GM12878 (cell line): Measurements from ENCODE around the gene PFKFB2. TPM values are rescaled to one million over a fixed set of nuclear protein-coding genes. Genes with fewer than 3 reads are reported as not detected.

Experiments used
- ATAC-seq: fragments of 200-7000 bp; cut with Tn5 transposase; 3 replicates; pipeline ENCODE4 v1.9.1; 2020; ENCODE audit warnings: mild to moderate bottlenecking, moderate library complexity
- BruUV-seq: library from RNA; stranded (reverse); fragments of 400-500 nt; replicated peaks from 2 replicates; lab custom pipeline; 2021; lab: Mats Ljungman, UMichigan
- CTCF ChIA-PET: fragments of 300-600 bp; sonication (Branson Sonifier 250); formaldehyde crosslinking; extraction: SDS; loops from one replicate; lab custom pipeline; 2021; ENCODE audit warnings: inconsistent platforms; lab: Yijun Ruan, JAX
- POLR2A ChIA-PET: fragments of 350-600 bp; formaldehyde crosslinking; extraction: SDS; loops from one replicate; lab custom pipeline; 2021; ENCODE audit warnings: inconsistent platforms; lab: Charles Lee
- RAD21 ChIA-PET: fragments of 300-600 bp; sonication (Branson Sonifier 250); formaldehyde crosslinking; loops from one replicate; lab custom pipeline; 2023; ENCODE audit warnings: antibody characterized with exemption; ENCODE audit not compliant: unreplicated experiment; lab: Charles Lee
- SMC1A ChIA-PET: fragments of 300-600 bp; sonication (Branson Sonifier 250); formaldehyde crosslinking; loops from one replicate; lab custom pipeline; 2023; ENCODE audit not compliant: unreplicated experiment, uncharacterized antibody; lab: Charles Lee
- DNase-seq: peaks from one replicate; pipeline ENCODE4 v3.0.0-alpha.2; 2011; ENCODE audit warnings: low read depth, low spot score
- FAIRE-seq: peaks from 3 replicates; lab custom pipeline; 2011; peaks lifted over from hg19 to GRCh38; lab: Jason Lieb, UNC
- H2AFZ ChIP-seq: 2 replicates; pipeline ENCODE4 v1.6.0; 2011; ENCODE audit warnings: low read depth, low read length, control low read depth; ENCODE audit not compliant: control insufficient read depth
- H3K27ac ChIP-seq: 2 replicates; pipeline ENCODE4 v1.5.1; 2011; ENCODE audit warnings: control low read depth; ENCODE audit not compliant: control insufficient read depth, insufficient read depth
- H3K27me3 ChIP-seq, 2 experiments: replicated peaks in 1 of 2; 2 replicates each; pipeline versions ENCODE4 v1.6.0 to v1.6.1; 2011; ENCODE audit warnings: low read length in 1 of 2; ENCODE audit not compliant: control insufficient read depth in 2 of 2, insufficient read depth in 2 of 2
- H3K36me3 ChIP-seq, 2 experiments: 2 replicates each; pipeline ENCODE4 v1.5.1; 2011; ENCODE audit warnings: low read length in 1 of 2; ENCODE audit not compliant: control insufficient read depth in 2 of 2, insufficient read depth in 2 of 2
- H3K4me1 ChIP-seq: 2 replicates; pipeline ENCODE4 v1.6.1; 2011; ENCODE audit warnings: mild to moderate bottlenecking, low read length, moderate library complexity, mixed read lengths; ENCODE audit not compliant: control insufficient read depth, insufficient read depth
- H3K4me2 ChIP-seq: 2 replicates; pipeline ENCODE4 v1.6.0; 2011; ENCODE audit warnings: control low read depth; ENCODE audit not compliant: control insufficient read depth, insufficient read depth
- H3K4me3 ChIP-seq: fragments of 200-600 bp; sonication (generic); 2 replicates; pipeline ENCODE4 v1.5.1; 2016
- H3K79me2 ChIP-seq: 2 replicates; pipeline ENCODE4 v1.6.0; 2011; ENCODE audit warnings: low read length; ENCODE audit not compliant: control insufficient read depth, insufficient read depth
- H3K9ac ChIP-seq: 2 replicates; pipeline ENCODE4 v1.8.0; 2011; ENCODE audit warnings: low read length, control low read depth, mixed read lengths; ENCODE audit not compliant: control insufficient read depth, insufficient read depth
- H3K9me3 ChIP-seq: replicated peaks from 3 replicates; pipeline ENCODE4 v1.5.1; 2011; ENCODE audit warnings: mild to moderate bottlenecking, low read length; ENCODE audit not compliant: control insufficient read depth, insufficient read depth
- H4K20me1 ChIP-seq: 2 replicates; pipeline ENCODE4 v1.6.0; 2011; ENCODE audit not compliant: control insufficient read depth, insufficient read depth
- CHD4 ChIP-seq: fragments of 200-600 bp; sonication (generic); IDR thresholded peaks from 2 replicates; pipeline ENCODE4 v1.6.1; 2016; ENCODE audit warnings: mild to moderate bottlenecking
- ETV6 ChIP-seq, 2 experiments: fragments of 450-650 bp in 1 of 2; IDR thresholded peaks in 1 of 2; conservative IDR thresholded peaks in 1 of 2; 2 replicates each; pipeline ENCODE4 v1.6.1; 2014; ENCODE audit warnings: antibody characterized with exemption in 1 of 2, borderline replicate concordance in 1 of 2, low read depth in 1 of 2, mild to moderate bottlenecking in 1 of 2, moderate library complexity in 1 of 2
- MTA2 ChIP-seq: fragments of 450-650 bp; IDR thresholded peaks from 2 replicates; pipeline ENCODE4 v1.6.1; 2016; ENCODE audit warnings: low read depth, mild to moderate bottlenecking, moderate library complexity
- SP1 ChIP-seq: IDR thresholded peaks from one replicate; pipeline ENCODE4 v1.6.1; 2011; ENCODE audit warnings: low read depth, low read length
- TARDBP ChIP-seq: IDR thresholded peaks from 2 replicates; pipeline ENCODE4 v1.6.1; 2016; ENCODE audit warnings: borderline replicate concordance
- YY1 ChIP-seq: IDR thresholded peaks from 2 replicates; pipeline ENCODE4 v1.6.1; 2011; ENCODE audit warnings: low read depth, mild to moderate bottlenecking, low read length
- ZBTB11 ChIP-seq: fragments of 450-650 bp; formaldehyde crosslinking; IDR thresholded peaks from 2 replicates; pipeline ENCODE4 v1.5.0; 2022; ENCODE audit warnings: mild to moderate bottlenecking, missing genetic modification characterization
- ZNF384 ChIP-seq: IDR thresholded peaks from 2 replicates; pipeline ENCODE4 v1.6.1; 2012; ENCODE audit warnings: low read depth, mild to moderate bottlenecking, low read length, improper control_type of control experiment, borderline replicate concordance
- ZNF592 ChIP-seq: fragments of 450-650 bp; IDR thresholded peaks from 2 replicates; pipeline ENCODE4 v1.6.1; 2017; ENCODE audit warnings: mild to moderate bottlenecking, moderate library complexity
- WGBS: methylation state at CpG from one replicate; pipeline ENCODE4 v1.1.6; 2016; ENCODE audit warnings: low lambda C conversion rate; ENCODE audit not compliant: insufficient replicate concordance, insufficient coverage; ENCODE audit errors: missing lambda C conversion rate; 5-methylcytosine and 5-hydroxymethylcytosine counted together
- in situ Hi-C: fragments of 300-500 bp; cut with MboI; formaldehyde crosslinking; loops from 9 replicates; pipeline ENCODE4 v1.14.3; 2018; ENCODE audit warnings: mixed read lengths
- intact Hi-C: fragments of 100-400 bp; cut with micrococcal nuclease; formaldehyde crosslinking; loops from one replicate; pipeline ENCODE4 v1.14.2; 2022; ENCODE audit not compliant: unreplicated experiment
- polyA plus RNA-seq, 11 experiments: library from polyadenylated mRNA; depleted of rRNA in 4 of 11; unstranded in 6 of 11; stranded (reverse) in 5 of 11; fragments of >200 nt; fragmentation: Nextera tagmentation in 4 of 11; fragmentation: Illumina TruSeq in 1 of 11; extraction: Ambion mirVana in 4 of 11; extraction: Trizol in 1 of 11; gene quantifications; 1 replicate in 1 of 11; 2 replicates in 10 of 11; pipeline versions ENCODE4 v1.2.1 to v1.2.3, GENCODE V29; 2011 to 2016; ENCODE audit warnings: inconsistent platforms in 2 of 11, missing spikeins in 2 of 11, low read depth in 1 of 11
- total RNA-seq, 4 experiments: library from RNA; depleted of rRNA in 3 of 4; stranded (reverse); fragments of >200 nt in 3 of 4; fragmentation: Illumina TruSeq in 1 of 4; extraction: Trizol in 1 of 4; gene quantifications; 2 replicates each; pipeline versions ENCODE4 v1.2.1 to v1.2.3, GENCODE V29; 2013 to 2021
- TF ChIP-seq, protein P1 (sequence below): fragments of 450-650 bp; IDR thresholded peaks from 2 replicates; pipeline ENCODE4 v1.6.1; 2017; ENCODE audit warnings: mild to moderate bottlenecking, low read depth, inconsistent platforms; ENCODE audit not compliant: poor library complexity, severe bottlenecking
- TF ChIP-seq, protein P2 (sequence below): IDR thresholded peaks from 2 replicates; pipeline ENCODE4 v1.6.1; 2012; ENCODE audit warnings: low read length, inconsistent platforms

Gene PFKFB2
- total and polyA plus RNA-seq, 10 of the 15 experiments (the other 5 are each of a cell fraction or from before 2014, with no cell fraction given), result 0.40 to 1.3 (median 1.0) TPM

DNA sequence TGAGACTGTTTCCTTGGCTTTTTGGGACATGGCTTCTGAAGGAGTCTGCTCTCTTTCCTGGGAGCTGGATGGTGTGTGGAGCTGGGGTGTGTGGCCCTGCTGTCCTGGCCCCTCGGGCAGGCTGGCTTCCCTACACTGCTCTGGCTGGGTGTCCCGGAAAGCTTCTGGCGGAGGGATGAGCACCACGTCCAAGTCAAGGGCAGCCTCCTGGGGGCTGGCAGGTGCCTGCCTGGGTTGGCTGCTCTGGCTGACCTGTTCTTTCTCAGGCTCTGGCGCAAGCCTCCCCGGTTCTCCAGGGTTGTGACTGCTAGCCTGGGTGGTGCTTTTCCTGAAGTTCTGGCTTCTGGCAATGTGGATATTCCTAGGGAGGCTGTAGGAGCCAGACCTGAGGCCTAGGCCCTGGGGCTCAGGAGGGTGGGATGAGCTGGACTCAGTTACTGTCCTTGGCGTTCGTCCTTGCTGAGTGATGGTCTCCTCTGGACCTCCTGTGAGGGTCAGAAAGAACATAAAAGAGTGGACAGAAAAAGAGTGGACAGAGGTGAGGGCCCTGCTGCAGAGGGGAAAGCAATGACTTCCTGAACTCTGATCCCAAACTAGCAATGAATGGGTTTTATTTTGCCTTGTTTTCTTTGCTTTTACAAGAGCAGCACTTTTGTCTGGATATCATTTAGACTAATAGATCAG, 29.9 kb upstream of the PFKFB2 start:
- Histone ChIP-seq H2AFZ (no peak overlapping the region), H3K79me2 (no peaks in the 10 kb centered on the region), H3K27me3 (peaks cover 0 to 8% of the 10 kb centered on the region in 2 experiments), H3K4me1 (no peaks in the 10 kb centered on the region), H3K4me2 (no peak overlapping the region), H3K4me3 (no peak overlapping the region), H3K36me3 (no peaks in the 10 kb centered on the region), H4K20me1 (no peaks in the 10 kb centered on the region), H3K9ac (no peak overlapping the region), H3K9me3 (no peaks in the 10 kb centered on the region), H3K27ac (no peak overlapping the region)
- no peak for ATAC-seq
- 44% methylated on average over 8 of the region's 8 CpGs for WGBS
- intact Hi-C loops (no loop called here), in situ Hi-C loops (no loop called here)
- no peak for DNase-seq
- ChIA-PET RAD21 (no interaction called here), CTCF (interaction anchor here (0.6 to 1.0 kb wide), 3 partner anchors 17 to 478 kb away, joined by 3 to 4 read pairs (median 3); no protein-coding TSS in a partner anchor), POLR2A (no interaction called here), SMC1A (interaction anchor here (1.0 to 1.1 kb wide), 2 partner anchors 11 to 127 kb away, joined by 3 read pairs; no protein-coding TSS in a partner anchor)
- no peak for FAIRE-seq
- BruUV-seq, result no TSS peak
- TF ChIP-seq TARDBP (no peak), ETV6 (conservative IDR thresholded peaks at IDR 0.05 in 1 of 2, IDR thresholded peaks at IDR 0.05 in 1 of 2; ENCODE audit: borderline replicate concordance in 1 of 2, low read depth in 1 of 2) (no peak), ZNF592 (no peak), MTA2 (no peak), CHD4 (no peak), ZBTB11 (CRISPR knock-in tag) (no peak), SP1 (no peak), ZNF384 (no peak), YY1 (no peak)
- TF ChIP-seq, protein P1, sequence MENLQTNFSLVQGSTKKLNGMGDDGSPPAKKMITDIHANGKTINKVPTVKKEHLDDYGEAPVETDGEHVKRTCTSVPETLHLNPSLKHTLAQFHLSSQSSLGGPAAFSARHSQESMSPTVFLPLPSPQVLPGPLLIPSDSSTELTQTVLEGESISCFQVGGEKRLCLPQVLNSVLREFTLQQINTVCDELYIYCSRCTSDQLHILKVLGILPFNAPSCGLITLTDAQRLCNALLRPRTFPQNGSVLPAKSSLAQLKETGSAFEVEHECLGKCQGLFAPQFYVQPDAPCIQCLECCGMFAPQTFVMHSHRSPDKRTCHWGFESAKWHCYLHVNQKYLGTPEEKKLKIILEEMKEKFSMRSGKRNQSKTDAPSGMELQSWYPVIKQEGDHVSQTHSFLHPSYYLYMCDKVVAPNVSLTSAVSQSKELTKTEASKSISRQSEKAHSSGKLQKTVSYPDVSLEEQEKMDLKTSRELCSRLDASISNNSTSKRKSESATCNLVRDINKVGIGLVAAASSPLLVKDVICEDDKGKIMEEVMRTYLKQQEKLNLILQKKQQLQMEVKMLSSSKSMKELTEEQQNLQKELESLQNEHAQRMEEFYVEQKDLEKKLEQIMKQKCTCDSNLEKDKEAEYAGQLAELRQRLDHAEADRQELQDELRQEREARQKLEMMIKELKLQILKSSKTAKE, result no peak
- TF ChIP-seq, protein P2, sequence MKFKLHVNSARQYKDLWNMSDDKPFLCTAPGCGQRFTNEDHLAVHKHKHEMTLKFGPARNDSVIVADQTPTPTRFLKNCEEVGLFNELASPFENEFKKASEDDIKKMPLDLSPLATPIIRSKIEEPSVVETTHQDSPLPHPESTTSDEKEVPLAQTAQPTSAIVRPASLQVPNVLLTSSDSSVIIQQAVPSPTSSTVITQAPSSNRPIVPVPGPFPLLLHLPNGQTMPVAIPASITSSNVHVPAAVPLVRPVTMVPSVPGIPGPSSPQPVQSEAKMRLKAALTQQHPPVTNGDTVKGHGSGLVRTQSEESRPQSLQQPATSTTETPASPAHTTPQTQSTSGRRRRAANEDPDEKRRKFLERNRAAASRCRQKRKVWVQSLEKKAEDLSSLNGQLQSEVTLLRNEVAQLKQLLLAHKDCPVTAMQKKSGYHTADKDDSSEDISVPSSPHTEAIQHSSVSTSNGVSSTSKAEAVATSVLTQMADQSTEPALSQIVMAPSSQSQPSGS, result no peak
